Brain microvascular endothelial cell (primary cell): Measurements from ENCODE around the gene LCP1.

Experiments
- DNase-seq: peaks from one replicate; pipeline ENCODE4 v3.0.0-alpha.2; 2020
- H3K27ac ChIP-seq: fragments of 250-450 bp; sonication (Bioruptor Pico); 2 replicates; pipeline ENCODE4 v1.5.1; 2020; ENCODE audit warnings: mild to moderate bottlenecking, moderate library complexity
- H3K27me3 ChIP-seq: fragments of 250-450 bp; sonication (Bioruptor Pico); replicated peaks from 2 replicates; pipeline ENCODE4 v1.5.1; 2020; ENCODE audit warnings: mild to moderate bottlenecking
- H3K36me3 ChIP-seq: fragments of 250-450 bp; sonication (Bioruptor Pico); replicated peaks from 2 replicates; pipeline ENCODE4 v1.5.1; 2020; ENCODE audit warnings: mild to moderate bottlenecking
- H3K4me3 ChIP-seq: 2 replicates; pipeline ENCODE4 v1.5.1; 2011; ENCODE audit warnings: low read depth, mild to moderate bottlenecking, control low read depth, low read length, moderate library complexity
- CTCF ChIP-seq: IDR thresholded peaks from 2 replicates; pipeline ENCODE4 v1.5.1; 2011; ENCODE audit warnings: low read depth, mild to moderate bottlenecking, moderate library complexity, low read length, control low read depth, inconsistent platforms; ENCODE audit errors: missing control alignments
- in situ Hi-C: cut with HindIII; loops from 2 replicates; pipeline ENCODE4 v1.10.0; 2017; ENCODE audit warnings: low sequenced_read_pairs, low pct_ligation_motif_present

LCP1 gene

DNA sequence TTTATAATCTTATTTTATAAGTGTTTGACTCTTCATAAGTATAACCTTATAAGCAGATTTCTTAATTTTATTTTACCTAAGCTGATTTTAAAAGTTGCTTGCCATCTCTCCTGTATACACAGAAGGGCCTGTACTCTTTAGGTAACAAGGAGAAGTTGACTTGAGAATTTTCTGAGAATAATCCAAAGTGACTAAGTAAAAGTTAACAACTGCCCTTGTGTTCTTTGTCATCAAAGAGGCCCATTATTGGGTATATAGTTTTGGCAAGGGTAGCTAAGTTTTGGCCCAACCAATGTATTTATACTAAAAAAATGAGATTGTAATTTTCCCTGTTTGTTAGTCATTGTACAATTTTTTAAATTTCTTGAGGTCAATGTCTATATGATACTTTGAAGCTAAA lies 3.2 kb downstream of the LCP1 start:
- H3K4me3 ChIP-seq, result no peak overlapping the region

DNA sequence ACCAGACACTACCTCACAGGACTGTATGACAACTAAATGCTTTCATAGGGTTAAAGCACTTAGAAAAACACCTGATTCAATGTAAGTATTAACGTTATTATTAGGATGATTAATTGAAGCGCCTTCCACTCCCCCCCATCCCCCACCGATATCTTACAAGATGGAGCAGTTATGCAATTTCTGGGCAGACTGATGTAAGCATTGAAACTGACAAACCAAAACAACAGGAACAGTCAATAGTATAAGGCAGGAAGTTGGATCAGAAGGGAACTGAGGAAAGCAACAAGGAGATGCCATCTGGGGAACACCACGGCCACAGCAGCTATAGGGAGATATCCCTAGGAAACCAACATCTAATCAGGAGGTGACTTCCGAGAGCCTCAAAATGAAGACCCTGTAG lies 3.8 kb downstream of the LCP1 start:
- no peak for TF ChIP-seq CTCF
- H3K27me3 ChIP-seq, result no peaks in the 10 kb centered on the region
- H3K4me3 ChIP-seq, result no peak overlapping the region
- no peak overlapping the region for H3K27ac ChIP-seq
- no peaks in the 10 kb centered on the region for H3K36me3 ChIP-seq
- in situ Hi-C loops, result no loop called here
- no peak for DNase-seq

More for the DNA sequence above, 3.2 kb downstream of the LCP1 start:
- no peak for TF ChIP-seq CTCF
- Histone ChIP-seq H3K36me3 (no peaks in the 10 kb centered on the region), H3K27me3 (no peaks in the 10 kb centered on the region), H3K27ac (no peak overlapping the region)
- in situ Hi-C loops, result no loop called here
- no peak for DNase-seq

DNA sequence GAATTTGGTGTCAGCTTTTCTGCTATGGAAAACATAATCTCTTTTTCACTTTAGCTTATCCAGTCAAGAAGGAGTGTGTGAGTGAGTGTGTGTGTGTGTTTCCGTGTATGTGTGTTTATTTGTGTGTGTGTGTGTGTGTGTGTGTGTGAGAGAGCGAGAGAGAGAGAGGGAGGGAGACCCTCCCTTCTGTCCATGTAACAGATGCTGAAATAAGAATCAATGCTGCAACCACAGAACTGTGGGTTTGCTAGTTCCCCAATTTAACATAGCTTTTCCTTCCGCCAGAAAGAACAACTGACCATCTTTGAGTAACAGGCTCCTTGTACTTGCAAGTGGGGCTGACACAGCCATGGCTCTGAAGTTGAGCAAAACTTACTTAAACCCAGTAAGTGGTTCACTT lies 5.2 kb downstream of the LCP1 start:
- H3K27ac ChIP-seq, result no peak overlapping the region
- H3K4me3 ChIP-seq, result no peak overlapping the region
- in situ Hi-C loops, result no loop called here
- no peak for DNase-seq
- H3K36me3 ChIP-seq, result no peaks in the 10 kb centered on the region
- no peak for TF ChIP-seq CTCF
- H3K27me3 ChIP-seq, result no peaks in the 10 kb centered on the region

GRCh38 chr13:46173656-46174055 lies 8.3 kb downstream of the LCP1 start:
- H3K4me3 ChIP-seq, result no peak overlapping the region
- no peaks in the 10 kb centered on the region for H3K27me3 ChIP-seq
- DNase-seq, result no peak
- no peak overlapping the region for H3K27ac ChIP-seq
- in situ Hi-C loops, result no loop called here
- TF ChIP-seq CTCF, result no peak
- no peaks in the 10 kb centered on the region for H3K36me3 ChIP-seq

GRCh38 chr13:46172531-46172991 lies 9.4 kb downstream of the LCP1 start:
- no peak overlapping the region for H3K27ac ChIP-seq
- H3K36me3 ChIP-seq, result no peaks in the 10 kb centered on the region
- no peaks in the 10 kb centered on the region for H3K27me3 ChIP-seq
- DNase-seq, result no peak
- in situ Hi-C loops, result no loop called here
- no peak for TF ChIP-seq CTCF
- H3K4me3 ChIP-seq, result no peak overlapping the region

GRCh38 chr13:46171739-46172138 lies 10.2 kb downstream of the LCP1 start:
- Histone ChIP-seq H3K4me3 (no peak overlapping the region), H3K27me3 (no peaks in the 10 kb centered on the region), H3K36me3 (no peaks in the 10 kb centered on the region), H3K27ac (no peak overlapping the region)
- in situ Hi-C loops, result no loop called here
- no peak for TF ChIP-seq CTCF
- no peak for DNase-seq
